ENCODE data around the gene CCDC97.
A peak's percentile ranks its signal among the peaks of the same experiment; 100 is the strongest.

The CCDC97 gene

DNA sequence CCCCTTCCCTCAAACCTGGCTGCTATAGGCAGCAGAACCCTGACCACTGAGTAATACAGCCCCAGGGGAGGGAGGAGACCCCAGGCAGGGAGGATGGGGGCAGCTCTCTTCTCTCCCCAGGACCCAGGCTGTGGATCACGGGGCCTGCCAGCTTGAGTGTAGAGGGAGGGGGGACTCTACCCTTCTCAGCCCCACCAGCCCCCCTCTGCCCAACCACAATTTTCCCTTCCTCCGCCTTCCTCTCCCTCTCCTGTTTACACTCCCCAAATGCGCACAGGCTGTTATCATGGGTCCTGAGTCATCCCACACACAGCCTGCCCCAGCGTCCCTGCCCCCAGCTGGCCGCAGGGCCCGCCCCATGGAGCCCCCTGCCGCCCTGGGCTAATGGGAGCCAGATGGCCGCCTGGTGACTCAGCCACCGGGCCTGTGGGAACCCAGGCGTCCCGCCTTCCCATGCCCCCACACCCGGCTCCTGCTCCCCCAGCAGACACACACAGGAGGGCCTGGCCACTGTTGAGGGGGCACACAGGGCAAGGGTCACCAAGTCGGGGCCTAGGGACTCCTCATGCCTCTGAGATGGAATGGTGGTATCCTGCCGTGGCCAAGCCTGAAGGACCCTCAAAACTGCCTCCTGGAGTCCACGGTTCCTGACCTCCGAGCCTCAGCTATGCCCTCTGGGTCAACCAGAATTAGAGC is 13.6 kb downstream of the CCDC97 start:
- peak; percentile 97 for DNase-seq (ENCODE audit: low read depth)
- TF ChIP-seq, protein P1, sequence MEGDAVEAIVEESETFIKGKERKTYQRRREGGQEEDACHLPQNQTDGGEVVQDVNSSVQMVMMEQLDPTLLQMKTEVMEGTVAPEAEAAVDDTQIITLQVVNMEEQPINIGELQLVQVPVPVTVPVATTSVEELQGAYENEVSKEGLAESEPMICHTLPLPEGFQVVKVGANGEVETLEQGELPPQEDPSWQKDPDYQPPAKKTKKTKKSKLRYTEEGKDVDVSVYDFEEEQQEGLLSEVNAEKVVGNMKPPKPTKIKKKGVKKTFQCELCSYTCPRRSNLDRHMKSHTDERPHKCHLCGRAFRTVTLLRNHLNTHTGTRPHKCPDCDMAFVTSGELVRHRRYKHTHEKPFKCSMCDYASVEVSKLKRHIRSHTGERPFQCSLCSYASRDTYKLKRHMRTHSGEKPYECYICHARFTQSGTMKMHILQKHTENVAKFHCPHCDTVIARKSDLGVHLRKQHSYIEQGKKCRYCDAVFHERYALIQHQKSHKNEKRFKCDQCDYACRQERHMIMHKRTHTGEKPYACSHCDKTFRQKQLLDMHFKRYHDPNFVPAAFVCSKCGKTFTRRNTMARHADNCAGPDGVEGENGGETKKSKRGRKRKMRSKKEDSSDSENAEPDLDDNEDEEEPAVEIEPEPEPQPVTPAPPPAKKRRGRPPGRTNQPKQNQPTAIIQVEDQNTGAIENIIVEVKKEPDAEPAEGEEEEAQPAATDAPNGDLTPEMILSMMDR (conservative IDR thresholded peaks at IDR 0.05; ENCODE audit: control insufficient read depth, insufficient read depth, low read depth, low read length), result no peak
- peak overlapping the region; percentile 12 for H3K4me3 ChIP-seq (ENCODE audit: control insufficient read depth, low read depth, low read length)

DNA sequence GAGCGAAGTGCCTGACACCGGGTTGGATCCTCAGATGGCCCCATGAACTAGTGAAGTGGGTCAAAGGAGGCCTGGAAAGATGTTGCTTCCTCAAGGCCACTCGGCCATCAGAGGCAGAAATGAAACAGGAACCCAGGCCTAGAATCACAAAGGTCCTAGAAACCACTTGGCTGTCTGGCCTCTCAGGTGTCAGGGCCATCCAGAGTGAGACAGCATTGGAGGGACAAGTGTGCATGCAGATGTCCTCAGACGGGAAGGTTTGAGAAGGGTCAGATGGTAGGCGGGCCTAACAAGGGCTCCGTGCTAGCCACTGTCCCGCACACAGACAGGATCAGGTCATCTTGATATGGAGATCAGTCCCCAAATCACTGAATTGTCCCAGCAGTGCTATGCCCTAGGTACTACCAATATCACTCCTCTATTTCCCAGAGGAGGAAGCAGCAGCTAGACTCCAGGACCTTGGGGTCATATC is 14.3 kb downstream of the CCDC97 start:
- TF ChIP-seq, protein P1 (conservative IDR thresholded peaks at IDR 0.05; ENCODE audit: control insufficient read depth, insufficient read depth, low read depth, low read length), result no peak
- peak; percentile 24 for DNase-seq (ENCODE audit: low read depth)
- no peak overlapping the region for H3K4me3 ChIP-seq (ENCODE audit: control insufficient read depth, low read depth, low read length)

DNA sequence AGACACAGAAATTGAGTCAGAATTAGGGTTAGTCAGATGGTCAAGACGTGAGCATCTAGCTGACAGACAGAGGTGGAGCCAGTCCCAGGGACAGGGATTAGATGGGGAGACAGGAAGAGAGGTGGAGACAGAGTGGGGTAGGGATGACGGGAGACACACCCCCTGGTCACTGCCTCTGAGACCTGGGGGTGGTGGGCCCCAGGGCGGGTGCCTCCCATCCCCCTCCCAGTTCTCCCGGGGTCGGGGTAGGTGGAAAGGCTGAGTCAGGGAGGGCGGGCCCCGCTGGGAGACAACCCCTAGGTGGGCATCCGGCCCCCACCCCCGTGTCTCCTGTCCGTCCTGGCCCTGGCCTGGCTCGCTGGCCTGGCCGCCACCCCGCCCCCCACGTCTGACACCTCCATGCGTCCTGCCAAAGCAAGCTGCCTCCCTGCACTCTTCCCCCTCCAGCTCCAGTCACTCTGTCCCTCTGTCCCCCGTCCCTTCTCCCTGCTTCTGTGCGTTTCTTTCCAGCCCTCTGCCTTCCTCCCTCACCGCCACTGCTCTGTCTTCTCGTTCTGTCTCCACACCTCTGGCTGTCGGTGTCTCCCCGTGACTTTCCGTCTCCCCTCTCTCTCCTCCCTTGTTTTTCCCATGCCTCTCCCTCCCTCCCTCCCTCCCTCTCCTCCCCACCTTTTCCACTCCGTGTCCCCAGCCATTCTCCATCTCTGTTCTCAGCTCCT is 15.1 kb downstream of the CCDC97 start:
- TF ChIP-seq, protein P1 (conservative IDR thresholded peaks at IDR 0.05; ENCODE audit: control insufficient read depth, insufficient read depth, low read depth, low read length), result no peak
- peak overlapping the region; percentile 5 for H3K4me3 ChIP-seq (ENCODE audit: control insufficient read depth, low read depth, low read length)
- peak; percentile 95 for DNase-seq (ENCODE audit: low read depth)

DNA sequence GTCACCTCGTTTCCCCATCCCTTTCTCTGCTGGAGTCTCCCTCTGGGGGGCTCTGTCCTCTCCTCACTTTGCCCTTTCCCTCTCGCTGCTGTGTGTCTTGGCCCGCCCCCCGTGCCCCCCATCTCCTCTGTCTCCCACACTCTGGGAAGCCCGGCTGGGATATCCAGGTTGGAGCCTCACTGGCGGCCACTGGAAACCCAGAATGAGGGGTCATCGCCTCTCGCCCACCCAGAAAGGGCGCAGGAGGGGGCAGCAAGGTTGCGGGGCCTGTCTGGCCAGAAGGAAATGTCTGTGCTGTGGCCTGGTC is 15.6 kb downstream of the CCDC97 start:
- DNase-seq (ENCODE audit: low read depth), result no peak

DNA sequence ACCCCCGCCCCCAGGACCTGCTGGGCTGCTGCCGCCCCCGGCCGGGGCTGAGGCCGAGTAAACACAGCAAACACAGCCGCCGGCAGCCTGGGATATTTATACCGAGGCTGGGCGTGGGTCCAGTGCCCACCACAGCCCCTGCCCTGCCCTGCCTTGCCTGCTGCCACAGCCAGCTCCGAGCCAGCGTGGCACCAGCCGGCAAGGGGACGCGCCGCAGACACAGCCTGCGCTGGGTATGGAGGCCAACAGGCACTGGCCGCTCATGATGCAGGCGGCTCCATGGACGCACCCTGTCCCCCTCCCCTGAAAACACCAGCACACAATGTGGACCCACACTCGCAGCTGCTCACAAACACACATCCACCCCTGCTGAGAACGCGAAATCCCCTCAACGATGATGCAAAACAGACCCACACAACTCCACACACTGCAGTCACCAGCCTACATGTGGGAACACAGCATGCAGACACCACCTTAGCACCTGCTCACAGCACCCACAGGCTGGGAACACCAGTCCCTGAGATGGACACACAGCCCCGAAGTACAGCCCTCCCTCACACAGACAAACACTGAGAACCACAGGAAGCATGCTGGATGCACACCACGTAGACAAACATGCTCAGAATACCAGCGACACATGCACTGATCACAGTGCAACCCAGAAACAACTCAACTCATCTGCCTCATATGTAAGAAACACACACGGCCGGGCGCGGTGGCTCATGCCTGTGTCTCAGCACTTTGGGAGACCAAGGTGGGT is 16.2 kb downstream of the CCDC97 start:
- peak; percentile 81 for DNase-seq (ENCODE audit: low read depth)
- H3K4me3 ChIP-seq (ENCODE audit: control insufficient read depth, low read depth, low read length), result no peak overlapping the region
- TF ChIP-seq, protein P1 (conservative IDR thresholded peaks at IDR 0.05; ENCODE audit: control insufficient read depth, insufficient read depth, low read depth, low read length), result no peak

More for the DNA sequence above, 15.6 kb downstream of the CCDC97 start:
- peak overlapping the region; percentile 5 for H3K4me3 ChIP-seq (ENCODE audit: control insufficient read depth, low read depth, low read length)
- TF ChIP-seq, protein P1 (conservative IDR thresholded peaks at IDR 0.05; ENCODE audit: control insufficient read depth, insufficient read depth, low read depth, low read length), result no peak

DNA sequence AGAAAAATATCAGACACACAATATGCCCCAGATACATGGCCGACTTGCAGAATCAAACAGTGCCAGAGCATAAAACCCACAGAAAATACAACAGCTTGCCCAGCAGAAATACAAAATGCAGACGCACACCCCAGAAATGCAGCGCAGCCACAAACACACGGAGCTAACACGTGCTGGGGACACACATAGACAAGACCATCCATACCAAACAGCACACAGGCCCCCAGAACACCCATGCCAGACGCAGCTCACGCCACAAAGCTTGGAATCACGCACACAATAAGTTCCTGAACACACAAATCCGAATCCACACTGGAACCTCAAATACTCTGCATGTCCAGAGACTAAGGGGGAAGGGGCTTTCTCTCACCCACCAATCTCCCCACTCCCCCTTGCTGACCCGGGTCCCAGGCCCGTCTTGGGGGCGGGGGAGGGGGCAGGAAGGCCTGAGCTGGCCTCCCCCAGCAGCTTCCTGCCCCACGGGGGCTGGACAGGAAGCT is 17.2 kb downstream of the CCDC97 start:
- TF ChIP-seq, protein P1 (conservative IDR thresholded peaks at IDR 0.05; ENCODE audit: control insufficient read depth, insufficient read depth, low read depth, low read length), result no peak
- DNase-seq (ENCODE audit: low read depth), result no peak
- H3K4me3 ChIP-seq (ENCODE audit: control insufficient read depth, low read depth, low read length), result no peak overlapping the region
